Sciatic nerve (tissue), 2 donors: Measurements from ENCODE around the gene ABCC11. TPM values are rescaled to one million over a fixed set of nuclear protein-coding genes. Genes with fewer than 3 reads are reported as not detected.

Experiments
- ATAC-seq: fragments of 200-7000 bp; cut with Tn5 transposase; one replicate; pipeline ENCODE4 v1.9.1; 2020; ENCODE audit warnings: mild to moderate bottlenecking, moderate library complexity
- DNase-seq: peaks from one replicate; pipeline ENCODE4 v3.0.0-alpha.2; 2020; ENCODE audit warnings: low spot score
- intact Hi-C: fragments of 100-400 bp; cut with DNase I; formaldehyde crosslinking; loops from one replicate; pipeline ENCODE4 v1.14.2; 2022
- total RNA-seq: library from RNA; stranded (reverse); fragmentation: NEBNext Ultra II Directional; extraction: Animal tissue kit (Norgen Biotek cat#: 25700); gene quantifications from one replicate; pipeline ENCODE4 v1.2.1, GENCODE V29; 2021
- donor health status: DM: no; HTN: no; CAD: no.
- donor health status: DM: no; HTN: no; CAD: no.

Gene ABCC11
- total RNA-seq, 1 donor from 2014 or later, result not detected

GRCh38 chr16:48118841-48119240 is 128.5 kb downstream of the ABCC11 start:
- intact Hi-C loops, result no loop called here
- ATAC-seq (no peak), DNase-seq (no peak)

DNA sequence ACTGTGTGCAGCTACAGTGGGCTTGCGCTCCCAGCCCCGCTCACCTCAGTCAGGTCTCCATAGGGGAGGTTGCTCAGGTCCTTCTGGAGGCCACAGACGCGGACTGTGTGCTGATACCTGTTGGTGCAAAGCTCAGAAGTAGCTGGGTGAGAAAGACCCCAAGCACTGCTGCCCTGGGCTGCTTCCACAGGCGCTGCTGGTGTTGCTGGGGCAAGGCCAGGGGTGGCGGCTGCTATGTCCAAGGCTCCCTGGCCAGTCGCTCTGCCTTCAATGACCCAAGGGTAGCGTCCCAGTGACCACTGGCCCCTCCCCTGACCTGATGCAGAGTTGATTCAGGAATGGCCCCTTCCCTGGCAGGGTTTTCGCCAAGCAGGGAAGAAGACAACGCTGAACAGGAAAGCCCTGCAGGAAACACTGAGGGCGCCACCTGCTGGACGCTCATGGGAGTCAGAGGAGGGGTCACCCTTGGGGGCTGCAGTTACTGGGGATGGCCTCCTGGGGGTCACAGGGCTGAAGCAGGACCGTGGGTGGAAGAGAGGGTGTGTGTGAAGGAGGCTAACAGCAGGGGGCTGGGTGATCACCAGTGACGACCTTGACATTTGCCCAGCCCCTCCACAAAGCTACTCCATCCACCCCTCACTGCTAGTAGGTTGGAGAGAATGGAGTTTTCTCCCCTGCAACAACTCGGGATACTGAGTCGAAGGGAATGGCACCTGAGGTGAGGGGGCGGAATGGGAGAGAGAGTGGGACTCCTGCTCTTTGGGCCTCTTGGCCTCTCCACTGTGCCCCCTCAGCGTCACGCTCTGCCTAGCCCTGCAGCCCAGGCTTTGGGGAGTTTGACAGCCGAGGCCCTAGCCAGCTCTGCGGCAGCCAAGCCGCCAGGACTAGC is 129.9 kb downstream of the ABCC11 start:
- ATAC-seq, result no peak

More for the DNA sequence above, 129.9 kb downstream of the ABCC11 start:
- intact Hi-C loops, result no loop called here
- peak; percentile 65 for DNase-seq

Other genes with a start within 250 kb of the ABCC11 start
- gene ABCC12, start 91.5 kb downstream of the ABCC11 start, total RNA-seq, result not detected
- 75.9 TPM for gene LONP2, start 3.2 kb downstream of the ABCC11 start, total RNA-seq
- gene SIAH1, start 137.9 kb upstream of the ABCC11 start, total RNA-seq, result 37.2 TPM